HUES48 (cell line): ENCODE measurements around the gene ATP10A.

Experiments used
- H3K27ac ChIP-seq: one replicate; pipeline ENCODE4 v1.7.0; 2013; ENCODE audit warnings: low read depth, low read length, inconsistent platforms
- H3K27me3 ChIP-seq: 2 replicates; pipeline ENCODE4 v1.6.1; 2013; ENCODE audit warnings: mild to moderate bottlenecking, low read length; ENCODE audit not compliant: control insufficient read depth, insufficient read depth
- H3K36me3 ChIP-seq: 2 replicates; pipeline ENCODE4 v1.6.1; 2013; ENCODE audit warnings: low read length; ENCODE audit not compliant: control insufficient read depth, insufficient read depth
- H3K4me1 ChIP-seq: 2 replicates; pipeline ENCODE4 v1.6.1; 2013; ENCODE audit warnings: mild to moderate bottlenecking, low read length; ENCODE audit not compliant: control insufficient read depth, insufficient read depth
- H3K4me3 ChIP-seq: 2 replicates; pipeline ENCODE4 v1.5.1; 2013; ENCODE audit warnings: mild to moderate bottlenecking, low read depth, low read length
- H3K9ac ChIP-seq: 2 replicates; pipeline ENCODE4 v1.6.1; 2013; ENCODE audit warnings: mild to moderate bottlenecking, low read depth, low read length, moderate library complexity
- H3K9me3 ChIP-seq: 2 replicates; pipeline ENCODE4 v1.6.1; 2013; ENCODE audit warnings: low read length; ENCODE audit not compliant: control insufficient read depth, insufficient read depth

ATP10A gene

GRCh38 chr15:25789616-25789999 lies 73.5 kb downstream of the ATP10A start:
- no peak overlapping the region for H3K9ac ChIP-seq
- no peak overlapping the region for H3K4me3 ChIP-seq
- H3K27me3 ChIP-seq = no peaks in the 10 kb centered on the region
- H3K27ac ChIP-seq = no peak overlapping the region
- no peaks in the 10 kb centered on the region for H3K36me3 ChIP-seq
- H3K4me1 ChIP-seq = peaks cover 23% of the 10 kb centered on the region
- H3K9me3 ChIP-seq = no peaks in the 10 kb centered on the region

- Histone ChIP-seq H3K9ac (no peak overlapping the region), H3K27ac (no peak overlapping the region), H3K36me3 (no peaks in the 10 kb centered on the region), H3K4me3 (no peak overlapping the region), H3K27me3 (no peaks in the 10 kb centered on the region), H3K4me1 (peaks cover 23% of the 10 kb centered on the region), H3K9me3 (no peaks in the 10 kb centered on the region)
Observed at GRCh38 chr15:25789211-25789610, 73.9 kb downstream of the ATP10A start.

GRCh38 chr15:25787855-25788520 lies 75.1 kb downstream of the ATP10A start:
- H3K4me1 ChIP-seq = peaks cover 23% of the 10 kb centered on the region
- no peak overlapping the region for H3K9ac ChIP-seq
- no peak overlapping the region for H3K27ac ChIP-seq
- no peaks in the 10 kb centered on the region for H3K36me3 ChIP-seq
- H3K27me3 ChIP-seq = no peaks in the 10 kb centered on the region
- H3K9me3 ChIP-seq = no peaks in the 10 kb centered on the region
- no peak overlapping the region for H3K4me3 ChIP-seq

GRCh38 chr15:25787381-25787780 lies 75.7 kb downstream of the ATP10A start:
- Histone ChIP-seq H3K27ac (no peak overlapping the region), H3K4me1 (peaks cover 22% of the 10 kb centered on the region), H3K27me3 (no peaks in the 10 kb centered on the region), H3K36me3 (no peaks in the 10 kb centered on the region), H3K4me3 (no peak overlapping the region), H3K9me3 (no peaks in the 10 kb centered on the region), H3K9ac (no peak overlapping the region)

- peaks cover 16% of the 10 kb centered on the region for H3K4me1 ChIP-seq
- H3K27me3 ChIP-seq = no peaks in the 10 kb centered on the region
- H3K4me3 ChIP-seq = no peak overlapping the region
- no peaks in the 10 kb centered on the region for H3K36me3 ChIP-seq
- no peak overlapping the region for H3K9ac ChIP-seq
- no peaks in the 10 kb centered on the region for H3K9me3 ChIP-seq
- no peak overlapping the region for H3K27ac ChIP-seq
Observed at GRCh38 chr15:25786040-25786439, 77.1 kb downstream of the ATP10A start.

- Histone ChIP-seq H3K36me3 (no peaks in the 10 kb centered on the region), H3K4me3 (no peak overlapping the region), H3K9ac (no peak overlapping the region), H3K9me3 (no peaks in the 10 kb centered on the region), H3K27me3 (no peaks in the 10 kb centered on the region), H3K27ac (no peak overlapping the region), H3K4me1 (peaks cover 13% of the 10 kb centered on the region)
Observed at GRCh38 chr15:25785641-25786025, 77.5 kb downstream of the ATP10A start.

- H3K9me3 ChIP-seq = no peaks in the 10 kb centered on the region
- no peak overlapping the region for H3K9ac ChIP-seq
- H3K36me3 ChIP-seq = no peaks in the 10 kb centered on the region
- H3K4me1 ChIP-seq = peaks cover 7% of the 10 kb centered on the region
- H3K27ac ChIP-seq = no peak overlapping the region
- no peaks in the 10 kb centered on the region for H3K27me3 ChIP-seq
- H3K4me3 ChIP-seq = no peak overlapping the region
Observed at GRCh38 chr15:25784876-25785640, 78.1 kb downstream of the ATP10A start.

- H3K27ac ChIP-seq = no peak overlapping the region
- no peak overlapping the region for H3K9ac ChIP-seq
- no peaks in the 10 kb centered on the region for H3K27me3 ChIP-seq
- no peaks in the 10 kb centered on the region for H3K9me3 ChIP-seq
- H3K4me3 ChIP-seq = no peak overlapping the region
- H3K4me1 ChIP-seq = no peaks in the 10 kb centered on the region; the same call in 1 of the 2 replicates
- H3K36me3 ChIP-seq = no peaks in the 10 kb centered on the region
Observed at GRCh38 chr15:25783607-25784540, 79.3 kb downstream of the ATP10A start.

GRCh38 chr15:25783134-25783533 lies 80.0 kb downstream of the ATP10A start:
- H3K4me1 ChIP-seq = no peaks in the 10 kb centered on the region; the same call in 1 of the 2 replicates
- H3K9ac ChIP-seq = no peak overlapping the region
- no peaks in the 10 kb centered on the region for H3K9me3 ChIP-seq
- H3K27ac ChIP-seq = no peak overlapping the region
- no peaks in the 10 kb centered on the region for H3K27me3 ChIP-seq
- H3K36me3 ChIP-seq = no peaks in the 10 kb centered on the region
- H3K4me3 ChIP-seq = no peak overlapping the region

- no peaks in the 10 kb centered on the region for H3K9me3 ChIP-seq
- H3K4me3 ChIP-seq = no peak overlapping the region
- H3K4me1 ChIP-seq = peaks cover 4% of the 10 kb centered on the region
- no peaks in the 10 kb centered on the region for H3K27me3 ChIP-seq
- H3K36me3 ChIP-seq = no peaks in the 10 kb centered on the region
- no peak overlapping the region for H3K9ac ChIP-seq
- no peak overlapping the region for H3K27ac ChIP-seq
Observed at GRCh38 chr15:25780479-25781255, 82.5 kb downstream of the ATP10A start.
